Lower leg skin (tissue), 3 donors: ENCODE data around the gene ZBTB32.

Experiments used
- POLR2A ChIP-seq, 2 donors: fragments of 450-650 bp; IDR thresholded peaks; one replicate each; pipeline ENCODE4 v1.6.1; 2016 to 2017; ENCODE audit warnings: antibody characterized with exemption in 2 of 2, mild to moderate bottlenecking in 1 of 2, moderate library complexity in 1 of 2
- TF ChIP-seq, protein P1 (sequence below), 3 donors: fragments of 450-650 bp; IDR thresholded peaks; one replicate each; pipeline ENCODE4 v1.5.1; 2016; ENCODE audit warnings: antibody characterized with exemption in 3 of 3, mild to moderate bottlenecking in 3 of 3, moderate library complexity in 2 of 3

- TF ChIP-seq, protein P1, sequence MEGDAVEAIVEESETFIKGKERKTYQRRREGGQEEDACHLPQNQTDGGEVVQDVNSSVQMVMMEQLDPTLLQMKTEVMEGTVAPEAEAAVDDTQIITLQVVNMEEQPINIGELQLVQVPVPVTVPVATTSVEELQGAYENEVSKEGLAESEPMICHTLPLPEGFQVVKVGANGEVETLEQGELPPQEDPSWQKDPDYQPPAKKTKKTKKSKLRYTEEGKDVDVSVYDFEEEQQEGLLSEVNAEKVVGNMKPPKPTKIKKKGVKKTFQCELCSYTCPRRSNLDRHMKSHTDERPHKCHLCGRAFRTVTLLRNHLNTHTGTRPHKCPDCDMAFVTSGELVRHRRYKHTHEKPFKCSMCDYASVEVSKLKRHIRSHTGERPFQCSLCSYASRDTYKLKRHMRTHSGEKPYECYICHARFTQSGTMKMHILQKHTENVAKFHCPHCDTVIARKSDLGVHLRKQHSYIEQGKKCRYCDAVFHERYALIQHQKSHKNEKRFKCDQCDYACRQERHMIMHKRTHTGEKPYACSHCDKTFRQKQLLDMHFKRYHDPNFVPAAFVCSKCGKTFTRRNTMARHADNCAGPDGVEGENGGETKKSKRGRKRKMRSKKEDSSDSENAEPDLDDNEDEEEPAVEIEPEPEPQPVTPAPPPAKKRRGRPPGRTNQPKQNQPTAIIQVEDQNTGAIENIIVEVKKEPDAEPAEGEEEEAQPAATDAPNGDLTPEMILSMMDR (IDR thresholded peaks at IDR 0.05), result no peak
- TF ChIP-seq POLR2A (IDR thresholded peaks at IDR 0.05), result no peak
Observed at GRCh38 chr19:35729763-35730162, 25.4 kb downstream of the ZBTB32 start.
